ENCODE measurements around the gene CDH23.

- no peak for TF ChIP-seq ZBTB34 (CRISPR knock-in tag; IDR thresholded peaks at IDR 0.05)
- TF ChIP-seq KLF6 (CRISPR knock-in tag; IDR thresholded peaks at IDR 0.05; ENCODE audit: borderline replicate concordance) = no peak
- no peak for TF ChIP-seq CTCF (IDR thresholded peaks at IDR 0.05 in 2 of 3, conservative IDR thresholded peaks at IDR 0.05 in 1 of 3; ENCODE audit: insufficient read depth in 2 of 3, low read depth in 1 of 3, low read length in 3 of 3)
- TF ChIP-seq POLR2AphosphoS5 (IDR thresholded peaks at IDR 0.05; ENCODE audit: control insufficient read depth, insufficient read depth, low read depth, low read length) = no peak
- no peak for TF ChIP-seq REST (IDR thresholded peaks at IDR 0.05; ENCODE audit: borderline replicate concordance)
- no peak for TF ChIP-seq REST (CRISPR knock-in tag; IDR thresholded peaks at IDR 0.05; ENCODE audit: low read depth)
- TF ChIP-seq YY1 (IDR thresholded peaks at IDR 0.05; ENCODE audit: borderline replicate concordance in 1 of 3, control insufficient read depth in 1 of 3, extremely low read depth in 1 of 3, insufficient read depth in 3 of 3, insufficient read length in 1 of 3, insufficient replicate concordance in 2 of 3, low read depth in 1 of 3, low read length in 2 of 3) = no peak
- TF ChIP-seq POLR2A (conservative IDR thresholded peaks at IDR 0.05) = no peak
- no peak for TF ChIP-seq KLF10 (CRISPR knock-in tag; IDR thresholded peaks at IDR 0.05)
- TF ChIP-seq ZNF77 (CRISPR knock-in tag; IDR thresholded peaks at IDR 0.05) = no peak
- no peak for TF ChIP-seq SRSF9 (IDR thresholded peaks at IDR 0.05; ENCODE audit: borderline replicate concordance, low read depth, low read length)
- TF ChIP-seq MIER1 (IDR thresholded peaks at IDR 0.05; ENCODE audit: low read depth) = no peak
- TF ChIP-seq ZNF408 (CRISPR knock-in tag; IDR thresholded peaks at IDR 0.05; ENCODE audit: low read depth) = no peak
- TF ChIP-seq LARP7 (IDR thresholded peaks at IDR 0.05) = no peak
- TF ChIP-seq CREB3 (tag; conservative IDR thresholded peaks at IDR 0.05; ENCODE audit: low read depth) = no peak
Observed at GRCh38 chr10:71833451-71834342, 437.0 kb downstream of the CDH23 start.
